ENCODE measurements around the gene TBC1D22B. TPM values are rescaled to one million over a fixed set of nuclear protein-coding genes. Genes with fewer than 3 reads are reported as not detected.

Gene TBC1D22B
- total RNA-seq, 1 donor, result 6.9 TPM

- no peaks in the 10 kb centered on the region for H3K27me3 ChIP-seq (ENCODE audit: insufficient read depth, low read length)
- H3K36me3 ChIP-seq (ENCODE audit: insufficient read depth, low read length), result peaks cover 9% of the 10 kb centered on the region
- H3K9me3 ChIP-seq (ENCODE audit: low read depth, low read length), result no peaks in the 10 kb centered on the region
- no peak overlapping the region for H2AFZ ChIP-seq (ENCODE audit: low read length)
- H3K4me2 ChIP-seq (ENCODE audit: insufficient read depth, low read length), result no peak overlapping the region
- H3K4me3 ChIP-seq (ENCODE audit: insufficient read depth, low read length), result no peak overlapping the region
- H3K27ac ChIP-seq (ENCODE audit: low read depth, low read length), result no peak overlapping the region
- peaks cover 24% of the 10 kb centered on the region for H3K4me1 ChIP-seq (ENCODE audit: insufficient read depth, low read length)
- peaks cover 23% of the 10 kb centered on the region for H4K20me1 ChIP-seq (ENCODE audit: insufficient read depth, low read length)
- no peak for TF ChIP-seq CTCF (IDR thresholded peaks at IDR 0.05; ENCODE audit: extremely low read depth, low read depth, low read length)
- DNase-seq (ENCODE audit: insufficient read length, low spot score, missing footprints), result peak; percentile 63
- peaks cover 19% of the 10 kb centered on the region for H3K79me2 ChIP-seq (ENCODE audit: insufficient read depth, low read length)
These were observed 112.0 kb downstream of the TBC1D22B start for GRCh38 chr6:37369321-37370201.

- Histone ChIP-seq H4K20me1 (ENCODE audit: insufficient read depth, low read length) (peaks cover 12% of the 10 kb centered on the region), H3K4me2 (ENCODE audit: insufficient read depth, low read length) (no peak overlapping the region), H2AFZ (ENCODE audit: low read length) (no peak overlapping the region), H3K4me3 (ENCODE audit: insufficient read depth, low read length) (no peak overlapping the region), H3K36me3 (ENCODE audit: insufficient read depth, low read length) (peaks cover 9% of the 10 kb centered on the region), H3K27ac (ENCODE audit: low read depth, low read length) (no peak overlapping the region), H3K4me1 (ENCODE audit: insufficient read depth, low read length) (peaks cover 22% of the 10 kb centered on the region), H3K79me2 (ENCODE audit: insufficient read depth, low read length) (peaks cover 14% of the 10 kb centered on the region), H3K27me3 (ENCODE audit: insufficient read depth, low read length) (no peaks in the 10 kb centered on the region), H3K9me3 (ENCODE audit: low read depth, low read length) (no peaks in the 10 kb centered on the region)
- DNase-seq (ENCODE audit: insufficient read length, low spot score, missing footprints), result no peak
- TF ChIP-seq CTCF (IDR thresholded peaks at IDR 0.05; ENCODE audit: extremely low read depth, low read depth, low read length), result no peak
These were observed 113.8 kb downstream of the TBC1D22B start for GRCh38 chr6:37371154-37372083.

DNA sequence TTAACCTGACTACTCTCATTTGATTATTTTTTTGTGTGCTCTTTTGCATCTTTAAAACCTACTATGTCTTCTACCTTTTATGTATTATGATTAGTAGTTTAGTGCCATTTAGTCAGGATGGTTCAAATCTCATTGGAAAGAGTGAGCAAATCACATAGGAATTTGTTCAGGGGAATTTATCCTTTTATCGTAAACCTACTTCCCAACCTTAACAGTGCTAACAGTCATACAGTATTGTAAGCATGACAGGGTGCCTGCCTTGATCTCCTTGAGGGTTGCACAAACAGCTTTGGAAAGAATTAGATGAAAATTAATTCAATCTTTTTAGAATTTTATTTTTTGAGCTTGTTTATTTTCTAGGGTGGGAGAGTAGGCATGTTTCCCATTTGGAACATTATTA lies 114.5 kb downstream of the TBC1D22B start:
- no peak overlapping the region for H2AFZ ChIP-seq (ENCODE audit: low read length)
- H3K27me3 ChIP-seq (ENCODE audit: insufficient read depth, low read length), result no peaks in the 10 kb centered on the region
- no peak overlapping the region for H3K4me2 ChIP-seq (ENCODE audit: insufficient read depth, low read length)
- peaks cover 9% of the 10 kb centered on the region for H3K79me2 ChIP-seq (ENCODE audit: insufficient read depth, low read length)
- no peaks in the 10 kb centered on the region for H3K9me3 ChIP-seq (ENCODE audit: low read depth, low read length)
- DNase-seq (ENCODE audit: insufficient read length, low spot score, missing footprints), result no peak
- H4K20me1 ChIP-seq (ENCODE audit: insufficient read depth, low read length), result peaks cover 5% of the 10 kb centered on the region
- no peak overlapping the region for H3K4me3 ChIP-seq (ENCODE audit: insufficient read depth, low read length)
- no peak overlapping the region for H3K27ac ChIP-seq (ENCODE audit: low read depth, low read length)
- no peak for TF ChIP-seq CTCF (IDR thresholded peaks at IDR 0.05; ENCODE audit: extremely low read depth, low read depth, low read length)
- H3K4me1 ChIP-seq (ENCODE audit: insufficient read depth, low read length), result peaks cover 16% of the 10 kb centered on the region
- peaks cover 9% of the 10 kb centered on the region for H3K36me3 ChIP-seq (ENCODE audit: insufficient read depth, low read length)
